SK-N-SH treated with all-trans-retinoic acid at 6 μM for 48 hours (cell line): Measurements from ENCODE around the gene HAUS6.

ENCODE experiments used
- ATAC-seq: fragments of 200-7000 bp; cut with Tn5 transposase; 3 replicates; pipeline ENCODE4 v1.9.1; 2020; ENCODE audit warnings: mild to moderate bottlenecking, moderate library complexity
- ARNTL ChIP-seq: fragments of 450-650 bp; formaldehyde crosslinking; IDR thresholded peaks from 2 replicates; pipeline ENCODE4 v1.5.0; 2020; ENCODE audit warnings: low read depth, mild to moderate bottlenecking, moderate library complexity, borderline replicate concordance
- BACH2 ChIP-seq: fragments of 250-450 bp; sonication (Bioruptor Pico); IDR thresholded peaks from 2 replicates; pipeline ENCODE4 v1.9.0; 2021; ENCODE audit warnings: mild to moderate bottlenecking, borderline replicate concordance
- CREB5 ChIP-seq: fragments of 250-450 bp; sonication (Bioruptor Pico); IDR thresholded peaks from 2 replicates; pipeline ENCODE4 v1.5.1; 2020; ENCODE audit warnings: low read depth, mild to moderate bottlenecking, moderate library complexity
- CSDC2 ChIP-seq: fragments of 250-450 bp; sonication (Bioruptor Pico); IDR thresholded peaks from 2 replicates; pipeline ENCODE4 v1.5.0; 2020; ENCODE audit warnings: mild to moderate bottlenecking, moderate library complexity
- CSRNP3 ChIP-seq: fragments of 250-450 bp; sonication (Bioruptor Pico); IDR thresholded peaks from 2 replicates; pipeline ENCODE4 v1.5.1; 2021; ENCODE audit warnings: mild to moderate bottlenecking, moderate library complexity
- ESRRG ChIP-seq: fragments of 250-450 bp; sonication (Bioruptor Pico); IDR thresholded peaks from 2 replicates; pipeline ENCODE4 v1.6.1; 2021; ENCODE audit warnings: mild to moderate bottlenecking
- GLIS3 ChIP-seq: fragments of 250-450 bp; sonication (Bioruptor Pico); IDR thresholded peaks from 2 replicates; pipeline ENCODE4 v1.5.0; 2020; ENCODE audit warnings: mild to moderate bottlenecking, moderate library complexity
- ISL1 ChIP-seq: fragments of 250-450 bp; sonication (Bioruptor Pico); IDR thresholded peaks from 2 replicates; pipeline ENCODE4 v2.1.2; 2022; ENCODE audit warnings: mild to moderate bottlenecking, moderate library complexity
- OSR1 ChIP-seq: fragments of 250-450 bp; sonication (Bioruptor Pico); IDR thresholded peaks from 2 replicates; pipeline ENCODE4 v1.8.0; 2022; ENCODE audit warnings: moderate library complexity, mild to moderate bottlenecking, inconsistent platforms
- PPARA ChIP-seq: fragments of 250-450 bp; sonication (Bioruptor Pico); IDR thresholded peaks from 2 replicates; pipeline ENCODE4 v1.5.0; 2020; ENCODE audit warnings: mild to moderate bottlenecking, borderline replicate concordance
- RARB ChIP-seq: fragments of 250-450 bp; sonication (Bioruptor Pico); IDR thresholded peaks from 2 replicates; pipeline ENCODE4 v1.8.0; 2021; ENCODE audit warnings: mild to moderate bottlenecking, moderate library complexity
- TOX ChIP-seq: fragments of 250-450 bp; sonication (Bioruptor Pico); IDR thresholded peaks from 2 replicates; pipeline ENCODE4 v1.8.0; 2021; ENCODE audit warnings: mild to moderate bottlenecking, moderate library complexity, borderline replicate concordance
- ZC3H10 ChIP-seq: fragments of 250-450 bp; sonication (Bioruptor Pico); IDR thresholded peaks from 2 replicates; pipeline ENCODE4 v1.5.1; 2021; ENCODE audit warnings: mild to moderate bottlenecking, moderate library complexity
- ZFP3 ChIP-seq: fragments of 250-450 bp; sonication (Bioruptor Pico); IDR thresholded peaks from 2 replicates; pipeline ENCODE4 v1.5.0; 2020; ENCODE audit warnings: mild to moderate bottlenecking, moderate library complexity
- ZNF565 ChIP-seq: fragments of 450-650 bp; formaldehyde crosslinking; conservative IDR thresholded peaks from 2 replicates; pipeline ENCODE4 v1.5.0; 2020; ENCODE audit warnings: low read depth, mild to moderate bottlenecking, moderate library complexity
- ZNF70 ChIP-seq: fragments of 450-650 bp; formaldehyde crosslinking; IDR thresholded peaks from 2 replicates; pipeline ENCODE4 v1.5.0; 2020; ENCODE audit warnings: mild to moderate bottlenecking, moderate library complexity
- ZNF8 ChIP-seq: fragments of 450-650 bp; formaldehyde crosslinking; IDR thresholded peaks from 2 replicates; pipeline ENCODE4 v1.5.0; 2020; ENCODE audit warnings: mild to moderate bottlenecking, moderate library complexity
- TF ChIP-seq, protein P1 (sequence below): fragments of 250-450 bp; sonication (Bioruptor Pico); IDR thresholded peaks from 2 replicates; pipeline ENCODE4 v1.8.0; 2020; ENCODE audit warnings: mild to moderate bottlenecking, moderate library complexity, borderline replicate concordance
- TF ChIP-seq, protein P2 (sequence below): fragments of 250-450 bp; sonication (Bioruptor Pico); IDR thresholded peaks from 2 replicates; pipeline ENCODE4 v1.5.0; 2020; ENCODE audit warnings: mild to moderate bottlenecking, moderate library complexity
- TF ChIP-seq, protein P3 (sequence below): fragments of 250-450 bp; sonication (Bioruptor Pico); IDR thresholded peaks from 2 replicates; pipeline ENCODE4 v1.8.0; 2021; ENCODE audit warnings: low read depth, mild to moderate bottlenecking, moderate library complexity, borderline replicate concordance

HAUS6 gene

GRCh38 chr9:19087106-19088000 lies 15.4 kb downstream of the HAUS6 start:
- TF ChIP-seq, protein P1, sequence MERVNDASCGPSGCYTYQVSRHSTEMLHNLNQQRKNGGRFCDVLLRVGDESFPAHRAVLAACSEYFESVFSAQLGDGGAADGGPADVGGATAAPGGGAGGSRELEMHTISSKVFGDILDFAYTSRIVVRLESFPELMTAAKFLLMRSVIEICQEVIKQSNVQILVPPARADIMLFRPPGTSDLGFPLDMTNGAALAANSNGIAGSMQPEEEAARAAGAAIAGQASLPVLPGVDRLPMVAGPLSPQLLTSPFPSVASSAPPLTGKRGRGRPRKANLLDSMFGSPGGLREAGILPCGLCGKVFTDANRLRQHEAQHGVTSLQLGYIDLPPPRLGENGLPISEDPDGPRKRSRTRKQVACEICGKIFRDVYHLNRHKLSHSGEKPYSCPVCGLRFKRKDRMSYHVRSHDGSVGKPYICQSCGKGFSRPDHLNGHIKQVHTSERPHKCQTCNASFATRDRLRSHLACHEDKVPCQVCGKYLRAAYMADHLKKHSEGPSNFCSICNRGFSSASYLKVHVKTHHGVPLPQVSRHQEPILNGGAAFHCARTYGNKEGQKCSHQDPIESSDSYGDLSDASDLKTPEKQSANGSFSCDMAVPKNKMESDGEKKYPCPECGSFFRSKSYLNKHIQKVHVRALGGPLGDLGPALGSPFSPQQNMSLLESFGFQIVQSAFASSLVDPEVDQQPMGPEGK (CRISPR knock-in tag), result no peak
- TF ChIP-seq CSDC2 (CRISPR knock-in tag) (no peak), ZNF8 (CRISPR knock-in tag) (no peak), PPARA (CRISPR knock-in tag) (no peak), OSR1 (CRISPR knock-in tag) (no peak), ZFP3 (no peak), GLIS3 (no peak), ISL1 (CRISPR knock-in tag) (no peak), ARNTL (CRISPR knock-in tag) (no peak), ESRRG (no peak), ZC3H10 (CRISPR knock-in tag) (no peak), RARB (no peak), BACH2 (CRISPR knock-in tag) (no peak), TOX (CRISPR knock-in tag) (no peak), ZNF70 (no peak), CREB5 (no peak)
- TF ChIP-seq, protein P2, sequence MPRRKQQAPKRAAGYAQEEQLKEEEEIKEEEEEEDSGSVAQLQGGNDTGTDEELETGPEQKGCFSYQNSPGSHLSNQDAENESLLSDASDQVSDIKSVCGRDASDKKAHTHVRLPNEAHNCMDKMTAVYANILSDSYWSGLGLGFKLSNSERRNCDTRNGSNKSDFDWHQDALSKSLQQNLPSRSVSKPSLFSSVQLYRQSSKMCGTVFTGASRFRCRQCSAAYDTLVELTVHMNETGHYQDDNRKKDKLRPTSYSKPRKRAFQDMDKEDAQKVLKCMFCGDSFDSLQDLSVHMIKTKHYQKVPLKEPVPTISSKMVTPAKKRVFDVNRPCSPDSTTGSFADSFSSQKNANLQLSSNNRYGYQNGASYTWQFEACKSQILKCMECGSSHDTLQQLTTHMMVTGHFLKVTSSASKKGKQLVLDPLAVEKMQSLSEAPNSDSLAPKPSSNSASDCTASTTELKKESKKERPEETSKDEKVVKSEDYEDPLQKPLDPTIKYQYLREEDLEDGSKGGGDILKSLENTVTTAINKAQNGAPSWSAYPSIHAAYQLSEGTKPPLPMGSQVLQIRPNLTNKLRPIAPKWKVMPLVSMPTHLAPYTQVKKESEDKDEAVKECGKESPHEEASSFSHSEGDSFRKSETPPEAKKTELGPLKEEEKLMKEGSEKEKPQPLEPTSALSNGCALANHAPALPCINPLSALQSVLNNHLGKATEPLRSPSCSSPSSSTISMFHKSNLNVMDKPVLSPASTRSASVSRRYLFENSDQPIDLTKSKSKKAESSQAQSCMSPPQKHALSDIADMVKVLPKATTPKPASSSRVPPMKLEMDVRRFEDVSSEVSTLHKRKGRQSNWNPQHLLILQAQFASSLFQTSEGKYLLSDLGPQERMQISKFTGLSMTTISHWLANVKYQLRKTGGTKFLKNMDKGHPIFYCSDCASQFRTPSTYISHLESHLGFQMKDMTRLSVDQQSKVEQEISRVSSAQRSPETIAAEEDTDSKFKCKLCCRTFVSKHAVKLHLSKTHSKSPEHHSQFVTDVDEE (CRISPR knock-in tag), result no peak
- TF ChIP-seq, protein P3, sequence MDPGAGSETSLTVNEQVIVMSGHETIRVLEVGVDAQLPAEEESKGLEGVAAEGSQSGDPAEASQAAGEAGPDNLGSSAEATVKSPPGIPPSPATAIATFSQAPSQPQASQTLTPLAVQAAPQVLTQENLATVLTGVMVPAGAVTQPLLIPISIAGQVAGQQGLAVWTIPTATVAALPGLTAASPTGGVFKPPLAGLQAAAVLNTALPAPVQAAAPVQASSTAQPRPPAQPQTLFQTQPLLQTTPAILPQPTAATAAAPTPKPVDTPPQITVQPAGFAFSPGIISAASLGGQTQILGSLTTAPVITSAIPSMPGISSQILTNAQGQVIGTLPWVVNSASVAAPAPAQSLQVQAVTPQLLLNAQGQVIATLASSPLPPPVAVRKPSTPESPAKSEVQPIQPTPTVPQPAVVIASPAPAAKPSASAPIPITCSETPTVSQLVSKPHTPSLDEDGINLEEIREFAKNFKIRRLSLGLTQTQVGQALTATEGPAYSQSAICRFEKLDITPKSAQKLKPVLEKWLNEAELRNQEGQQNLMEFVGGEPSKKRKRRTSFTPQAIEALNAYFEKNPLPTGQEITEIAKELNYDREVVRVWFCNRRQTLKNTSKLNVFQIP (CRISPR knock-in tag), result no peak
- no peak for ATAC-seq

GRCh38 chr9:19085295-19085694 lies 17.4 kb downstream of the HAUS6 start:
- peak; percentile 57; the same call in 2 of the 3 replicates for ATAC-seq
- TF ChIP-seq ZC3H10 (CRISPR knock-in tag), result no peak
- TF ChIP-seq ESRRG, result no peak
- TF ChIP-seq CSRNP3 (CRISPR knock-in tag), result no peak
- no peak for TF ChIP-seq GLIS3
- TF ChIP-seq ARNTL (CRISPR knock-in tag), result no peak
- no peak for TF ChIP-seq RARB
- TF ChIP-seq ZNF70, result no peak
- TF ChIP-seq ZFP3, result no peak
- TF ChIP-seq ZNF565 (CRISPR knock-in tag), result no peak
- TF ChIP-seq, protein P1 (CRISPR knock-in tag), result no peak
